ENCODE data around the gene ABCA6.

The ABCA6 gene

GRCh38 chr17:69122065-69122464 lies 19.6 kb downstream of the ABCA6 start:
- CTCF ChIA-PET: no interaction called here
- POLR2A ChIA-PET: no interaction called here

GRCh38 chr17:69117855-69118784 lies 23.6 kb downstream of the ABCA6 start:
- H3K4me3 ChIP-seq (ENCODE audit: low read depth, low read length): no peak overlapping the region
- H3K36me3 ChIP-seq (ENCODE audit: control insufficient read depth in 2 of 2, insufficient read depth in 1 of 2, low read length in 2 of 2): no peaks in the 10 kb centered on the region
- no peaks in the 10 kb centered on the region for H3K9me3 ChIP-seq (ENCODE audit: control insufficient read depth, insufficient read depth, low read depth, low read length)
- ChIA-PET CTCF (no interaction called here), POLR2A (no interaction called here)
- H3K27ac ChIP-seq (ENCODE audit: extremely low read depth, low read depth, low read length): no peak overlapping the region
- no peak for TF ChIP-seq ZNF132 (tag by site-specific recombination; IDR thresholded peaks at IDR 0.05; ENCODE audit: borderline replicate concordance)
- TF ChIP-seq ZNF239 (tag by site-specific recombination; IDR thresholded peaks at IDR 0.05): no peak
- no peak for TF ChIP-seq BCL11B (tag by site-specific recombination; IDR thresholded peaks at IDR 0.05; ENCODE audit: low read depth)
- TF ChIP-seq YY1 (tag by site-specific recombination; IDR thresholded peaks at IDR 0.05): no peak
- TF ChIP-seq PRDM10 (tag by site-specific recombination; IDR thresholded peaks at IDR 0.05): 0 out of 2 replicates have a peak, but pooled peaks have one; percentile 16
- no peaks in the 10 kb centered on the region for H3K4me1 ChIP-seq (ENCODE audit: control insufficient read depth, insufficient read depth, low read length)

More at GRCh38 chr17:69122065-69122464, 19.6 kb downstream of the ABCA6 start:
- no peaks in the 10 kb centered on the region for H3K4me1 ChIP-seq (ENCODE audit: control insufficient read depth, insufficient read depth, low read length)
- H3K36me3 ChIP-seq (ENCODE audit: control insufficient read depth in 2 of 2, insufficient read depth in 1 of 2, low read length in 2 of 2): no peaks in the 10 kb centered on the region
- H3K27ac ChIP-seq (ENCODE audit: extremely low read depth, low read depth, low read length): no peak overlapping the region
- TF ChIP-seq ZNF423 (tag by site-specific recombination; IDR thresholded peaks at IDR 0.05) (no peak), ZNF670 (tag by site-specific recombination; IDR thresholded peaks at IDR 0.05; ENCODE audit: low read depth) (no peak), ZNF18 (tag by site-specific recombination; IDR thresholded peaks at IDR 0.05) (no peak)
- H3K4me3 ChIP-seq (ENCODE audit: low read depth, low read length): no peak overlapping the region
- no peaks in the 10 kb centered on the region for H3K9me3 ChIP-seq (ENCODE audit: control insufficient read depth, insufficient read depth, low read depth, low read length)

- Histone ChIP-seq H3K4me1 (ENCODE audit: control insufficient read depth, insufficient read depth, low read length) (no peaks in the 10 kb centered on the region), H3K36me3 (ENCODE audit: control insufficient read depth in 2 of 2, insufficient read depth in 1 of 2, low read length in 2 of 2) (no peaks in the 10 kb centered on the region), H3K27ac (ENCODE audit: extremely low read depth, low read depth, low read length) (no peak overlapping the region), H3K9me3 (ENCODE audit: control insufficient read depth, insufficient read depth, low read depth, low read length) (no peaks in the 10 kb centered on the region), H3K4me3 (ENCODE audit: low read depth, low read length) (no peak overlapping the region)
- ChIA-PET POLR2A (no interaction called here), CTCF (no interaction called here)
- no peak for TF ChIP-seq ZNF404 (tag by site-specific recombination; IDR thresholded peaks at IDR 0.05)
- TF ChIP-seq TRIM28 (IDR thresholded peaks at IDR 0.05; ENCODE audit: borderline replicate concordance, low read length): no peak
- no peak for TF ChIP-seq GLI4 (tag by site-specific recombination; IDR thresholded peaks at IDR 0.05)
These were observed 29.9 kb downstream of the ABCA6 start for GRCh38 chr17:69111794-69112193.
